Stomach smooth muscle (tissue), 2 donors: ENCODE data around the gene TP53I13.

ENCODE experiments used
- H3K27ac ChIP-seq: one replicate; pipeline ENCODE4 v1.7.0; 2013; ENCODE audit warnings: mild to moderate bottlenecking, low read length, inconsistent platforms
- H3K27me3 ChIP-seq, 2 donors: one replicate each; pipeline ENCODE4 v1.7.0; 2013; ENCODE audit warnings: low read length in 2 of 2; ENCODE audit not compliant: insufficient read depth in 2 of 2, control insufficient read depth in 1 of 2
- H3K36me3 ChIP-seq, 2 donors: one replicate each; pipeline ENCODE4 v1.7.0; 2013; ENCODE audit warnings: low read length in 2 of 2; ENCODE audit not compliant: control insufficient read depth in 2 of 2, insufficient read depth in 2 of 2
- H3K4me1 ChIP-seq: one replicate; pipeline ENCODE4 v1.7.0; 2013; ENCODE audit warnings: low read length; ENCODE audit not compliant: control insufficient read depth, insufficient read depth
- H3K4me3 ChIP-seq, 2 donors: one replicate each; pipeline ENCODE4 v1.7.0; 2013; ENCODE audit warnings: low read length in 2 of 2
- H3K9ac ChIP-seq, 2 donors: one replicate each; pipeline ENCODE4 v1.7.0; 2013; ENCODE audit warnings: low read length in 2 of 2, mild to moderate bottlenecking in 1 of 2
- H3K9me3 ChIP-seq, 2 donors: one replicate each; pipeline ENCODE4 v1.7.0; 2013; ENCODE audit warnings: low read length in 2 of 2; ENCODE audit not compliant: control insufficient read depth in 2 of 2
- donor health status: healthy.
- donor health status: Pancreatic carcinoma.

TP53I13 gene

GRCh38 chr17:29590411-29591145 is 22.1 kb downstream of the TP53I13 start:
- Histone ChIP-seq H3K4me1 (peaks cover 66% of the 10 kb centered on the region), H3K36me3 (no peaks in the 10 kb centered on the region), H3K9me3 (no peaks in the 10 kb centered on the region), H3K27ac (peak overlapping the region; percentile 71), H3K27me3 (peaks cover 0 to 3% of the 10 kb centered on the region in 2 donors), H3K9ac (peak overlapping the region; percentile 60 to 72), H3K4me3 (peak overlapping the region; percentile 77)

GRCh38 chr17:29591146-29591736 is 22.7 kb downstream of the TP53I13 start:
- Histone ChIP-seq H3K36me3 (no peaks in the 10 kb centered on the region), H3K4me3 (peak overlapping the region; percentile 56 to 77), H3K27me3 (peaks cover 0 to 3% of the 10 kb centered on the region in 2 donors), H3K27ac (peak overlapping the region; percentile 71), H3K9me3 (no peaks in the 10 kb centered on the region), H3K4me1 (peaks cover 70% of the 10 kb centered on the region), H3K9ac (peak overlapping the region in 1 of 2 donors; percentile 12)

- peak overlapping the region; percentile 71 for H3K27ac ChIP-seq
- H3K9me3 ChIP-seq, result no peaks in the 10 kb centered on the region
- H3K9ac ChIP-seq, result peak overlapping the region in 1 of 2 donors; percentile 35
- peaks cover 68% of the 10 kb centered on the region for H3K4me1 ChIP-seq
- H3K4me3 ChIP-seq, result peak overlapping the region; percentile 75 to 77
- H3K36me3 ChIP-seq, result no peaks in the 10 kb centered on the region
- peaks cover 0 to 3% of the 10 kb centered on the region in 2 donors for H3K27me3 ChIP-seq
These were observed 23.5 kb downstream of the TP53I13 start for GRCh38 chr17:29591737-29592608.

GRCh38 chr17:29592850-29593551 is 24.5 kb downstream of the TP53I13 start, which contains the start of gene ANKRD13B:
TSS of gene ANKRD13B (plus strand) at chr17:29593132. CDS start at chr17:29593622, 490 bp downstream.
- Histone ChIP-seq H3K36me3 (no peaks in the 10 kb centered on the region), H3K9me3 (no peaks in the 10 kb centered on the region), H3K9ac (peak within 1 kb of the TSS; percentile 36 to 48), H3K27me3 (peaks cover 0 to 3% of the 10 kb centered on the region in 2 donors), H3K4me1 (peaks cover 60% of the 10 kb centered on the region), H3K4me3 (peak within 1 kb of the TSS; percentile 75 to 77), H3K27ac (peak within 1 kb of the TSS; percentile 71)

GRCh38 chr17:29593591-29594518 is 25.4 kb downstream of the TP53I13 start:
- peaks cover 53% of the 10 kb centered on the region for H3K4me1 ChIP-seq
- peaks cover 0 to 3% of the 10 kb centered on the region in 2 donors for H3K27me3 ChIP-seq
- no peak overlapping the region for H3K27ac ChIP-seq
- no peaks in the 10 kb centered on the region for H3K36me3 ChIP-seq
- H3K9ac ChIP-seq, result peak overlapping the region in 1 of 2 donors; percentile 48
- H3K9me3 ChIP-seq, result no peaks in the 10 kb centered on the region
- peak overlapping the region; percentile 51 to 73 for H3K4me3 ChIP-seq

- H3K9ac ChIP-seq, result no peak overlapping the region
- H3K27ac ChIP-seq, result no peak overlapping the region
- no peaks in the 10 kb centered on the region for H3K36me3 ChIP-seq
- peaks cover 0 to 3% of the 10 kb centered on the region in 2 donors for H3K27me3 ChIP-seq
- no peaks in the 10 kb centered on the region for H3K9me3 ChIP-seq
- peak overlapping the region in 1 of 2 donors; percentile 29 for H3K4me3 ChIP-seq
- peaks cover 52% of the 10 kb centered on the region for H3K4me1 ChIP-seq
These were observed 26.1 kb downstream of the TP53I13 start for GRCh38 chr17:29594519-29595090.

- Histone ChIP-seq H3K9ac (no peak overlapping the region), H3K4me3 (no peak overlapping the region), H3K4me1 (peaks cover 45% of the 10 kb centered on the region), H3K36me3 (no peaks in the 10 kb centered on the region), H3K27me3 (peaks cover 0 to 3% of the 10 kb centered on the region in 2 donors), H3K9me3 (no peaks in the 10 kb centered on the region), H3K27ac (no peak overlapping the region)
These were observed 26.8 kb downstream of the TP53I13 start for GRCh38 chr17:29595107-29595942.

GRCh38 chr17:29595943-29596774 is 27.7 kb downstream of the TP53I13 start:
- no peaks in the 10 kb centered on the region for H3K36me3 ChIP-seq
- H3K4me3 ChIP-seq, result no peak overlapping the region
- H3K9me3 ChIP-seq, result no peaks in the 10 kb centered on the region
- H3K27me3 ChIP-seq, result peaks cover 0 to 3% of the 10 kb centered on the region in 2 donors
- H3K4me1 ChIP-seq, result peaks cover 37% of the 10 kb centered on the region
- no peak overlapping the region for H3K9ac ChIP-seq
- no peak overlapping the region for H3K27ac ChIP-seq
